GM23338 (cell line): ENCODE data around the gene RFX2. TPM values are rescaled to one million over a fixed set of nuclear protein-coding genes. Genes with fewer than 3 reads are reported as not detected.

Source experiments
- ATAC-seq: fragments of 200-7000 bp; cut with Tn5 transposase; 3 replicates; pipeline ENCODE4 v1.9.1; 2020
- DNase-seq: peaks from one replicate; pipeline ENCODE4 v3.0.0-alpha.2; 2015; ENCODE audit warnings: low spot score
- H2AFZ ChIP-seq: fragments of 200-600 bp; sonication (generic); 2 replicates; pipeline ENCODE4 v1.8.0; 2016; ENCODE audit warnings: antibody characterized with exemption, mild to moderate bottlenecking, moderate library complexity
- H3F3A ChIP-seq: fragments of 200-600 bp; sonication (generic); replicated peaks from 2 replicates; pipeline ENCODE4 v1.8.0; 2017; ENCODE audit warnings: antibody characterized with exemption, mixed run types, low read depth
- H3K27ac ChIP-seq: fragments of 200-600 bp; sonication (generic); 2 replicates; pipeline ENCODE4 v1.6.1; 2016; ENCODE audit warnings: low read depth
- H3K27me3 ChIP-seq: fragments of 200-600 bp; sonication (generic); 2 replicates; pipeline ENCODE4 v1.8.0; 2016; ENCODE audit warnings: mild to moderate bottlenecking, mixed run types, moderate library complexity; ENCODE audit not compliant: insufficient read depth
- H3K36me3 ChIP-seq: fragments of 200-600 bp; sonication (generic); 2 replicates; pipeline ENCODE4 v1.8.0; 2016; ENCODE audit warnings: mild to moderate bottlenecking; ENCODE audit not compliant: insufficient read depth
- H3K4me1 ChIP-seq: fragments of 200-600 bp; sonication (generic); 2 replicates; pipeline ENCODE4 v1.8.0; 2016; ENCODE audit warnings: mild to moderate bottlenecking, moderate library complexity; ENCODE audit not compliant: insufficient read depth
- H3K4me2 ChIP-seq: fragments of 200-600 bp; sonication (generic); 2 replicates; pipeline ENCODE4 v1.7.1; 2017; ENCODE audit warnings: mixed run types
- H3K4me3 ChIP-seq: fragments of 200-600 bp; sonication (generic); 2 replicates; pipeline ENCODE4 v1.6.1; 2016; ENCODE audit warnings: mixed run types
- H3K79me2 ChIP-seq: fragments of 200-600 bp; sonication (generic); replicated peaks from 2 replicates; pipeline ENCODE4 v1.8.0; 2017; ENCODE audit warnings: mild to moderate bottlenecking; ENCODE audit not compliant: insufficient read depth
- H3K9me2 ChIP-seq: fragments of 200-600 bp; sonication (generic); 2 replicates; pipeline ENCODE4 v1.8.0; 2017; ENCODE audit not compliant: insufficient read depth
- H4K20me1 ChIP-seq: fragments of 200-600 bp; sonication (generic); replicated peaks from 2 replicates; pipeline ENCODE4 v1.8.0; 2017; ENCODE audit warnings: mild to moderate bottlenecking; ENCODE audit not compliant: insufficient read depth
- H3K27ac Mint-ChIP-seq: 2 replicates; pipeline ENCODE4 v1.8.0; 2020; ENCODE audit warnings: inconsistent platforms, mild to moderate bottlenecking, moderate library complexity, mixed read lengths
- H3K27me3 Mint-ChIP-seq: 3 replicates; pipeline ENCODE4 v1.8.0; 2022; ENCODE audit warnings: low read depth, mild to moderate bottlenecking, moderate library complexity, mixed read lengths, inconsistent platforms; ENCODE audit not compliant: insufficient read depth, poor library complexity
- H3K36me3 Mint-ChIP-seq: 3 replicates; pipeline ENCODE4 v1.8.0; 2021; ENCODE audit warnings: low read depth, mild to moderate bottlenecking, inconsistent platforms, moderate library complexity, mixed read lengths
- H3K4me1 Mint-ChIP-seq: 3 replicates; pipeline ENCODE4 v1.8.0; 2020; ENCODE audit warnings: mild to moderate bottlenecking, inconsistent platforms, mixed read lengths
- H3K4me3 Mint-ChIP-seq: 3 replicates; pipeline ENCODE4 v1.8.0; 2021; ENCODE audit warnings: moderate library complexity, mild to moderate bottlenecking, inconsistent platforms, mixed read lengths
- H3K9me3 Mint-ChIP-seq: 3 replicates; pipeline ENCODE4 v1.8.0; 2020; ENCODE audit warnings: moderate library complexity, mild to moderate bottlenecking, inconsistent platforms, mixed read lengths
- ETS1 ChIP-seq: IDR thresholded peaks from 2 replicates; pipeline ENCODE4 v1.6.1; 2016; ENCODE audit warnings: antibody characterized with exemption
- EZH2phosphoT487 ChIP-seq: fragments of 200-600 bp; sonication (generic); IDR thresholded peaks from one replicate; pipeline ENCODE4 v1.8.1; 2018; ENCODE audit warnings: antibody characterized with exemption; ENCODE audit not compliant: unreplicated experiment
- POLR2AphosphoS5 ChIP-seq: IDR thresholded peaks from 2 replicates; pipeline ENCODE4 v1.6.1; 2016; ENCODE audit warnings: antibody characterized with exemption, low read depth
- REST ChIP-seq: IDR thresholded peaks from one replicate; pipeline ENCODE4 v1.6.1; 2018; ENCODE audit warnings: antibody characterized with exemption; ENCODE audit not compliant: unreplicated experiment
- STAT1 ChIP-seq: IDR thresholded peaks from one replicate; pipeline ENCODE4 v1.6.1; 2016; ENCODE audit warnings: antibody characterized with exemption; ENCODE audit not compliant: unreplicated experiment
- ZNF114 ChIP-seq: fragments of 250-450 bp; sonication (Bioruptor Pico); IDR thresholded peaks from 2 replicates; pipeline ENCODE4 v1.5.0; 2020; ENCODE audit warnings: mild to moderate bottlenecking, moderate library complexity
- ZNF331 ChIP-seq: fragments of 250-450 bp; sonication (Bioruptor Pico); IDR thresholded peaks from 2 replicates; pipeline ENCODE4 v1.5.0; 2020; ENCODE audit warnings: low read depth, mild to moderate bottlenecking, moderate library complexity
- polyA plus RNA-seq: library from polyadenylated mRNA; unstranded; fragments of >200 nt; fragmentation: Nextera tagmentation; extraction: Ambion mirVana; gene quantifications from 2 replicates; pipeline ENCODE4 v1.2.1, GENCODE V29; 2016
- total RNA-seq: library from RNA; depleted of rRNA; stranded (reverse); fragments of >200 nt; shearing (Covaris generic); gene quantifications from 2 replicates; pipeline ENCODE4 v1.2.3, GENCODE V29; 2014
- TF ChIP-seq, protein P1 (sequence below), 2 experiments: fragments of 200-600 bp in 1 of 2; sonication (generic) in 1 of 2; conservative IDR thresholded peaks; 2 replicates each; pipeline versions ENCODE4 v1.5.1 to v1.6.1; 2016 to 2017; ENCODE audit warnings: antibody characterized with exemption in 2 of 2, low read depth in 2 of 2, mild to moderate bottlenecking in 2 of 2, moderate library complexity in 1 of 2
- TF ChIP-seq, protein P2 (sequence below): fragments of 250-450 bp; sonication (Bioruptor Pico); IDR thresholded peaks from 2 replicates; pipeline ENCODE4 v1.5.0; 2020; ENCODE audit warnings: mild to moderate bottlenecking, moderate library complexity

The RFX2 gene
- total and polyA plus RNA-seq, 2 experiments from 2014 or later: 4.6 to 13.0 TPM

GRCh38 chr19:6156033-6156432 lies 45.7 kb upstream of the RFX2 start (continued):
- TF ChIP-seq REST (no peak), EZH2phosphoT487 (no peak), POLR2AphosphoS5 (no peak), STAT1 (no peak), ZNF114 (CRISPR knock-in tag) (no peak), ZNF331 (CRISPR knock-in tag) (no peak)

GRCh38 chr19:6150289-6150688 lies 40.0 kb upstream of the RFX2 start:
- Histone ChIP-seq H3K4me2 (no peak overlapping the region), H3K36me3 (no peaks in the 10 kb centered on the region; the same call in 1 of the 2 replicates), H3K9me2 (no peaks in the 10 kb centered on the region), H3F3A (no peaks in the 10 kb centered on the region), H3K27ac (no peak overlapping the region), H3K27me3 (no peaks in the 10 kb centered on the region), H4K20me1 (no peaks in the 10 kb centered on the region), H3K4me3 (no peak overlapping the region), H2AFZ (no peak overlapping the region), H3K79me2 (no peaks in the 10 kb centered on the region), H3K4me1 (no peaks in the 10 kb centered on the region)
- Mint-ChIP-seq H3K27ac (no peak overlapping the region), H3K4me3 (no peak overlapping the region), H3K4me1 (no peaks in the 10 kb centered on the region), H3K36me3 (peaks cover 24% of the 10 kb centered on the region), H3K9me3 (peaks cover 84% of the 10 kb centered on the region), H3K27me3 (peaks cover 3% of the 10 kb centered on the region)
- ATAC-seq (no peak), DNase-seq (no peak)
- TF ChIP-seq, protein P1, sequence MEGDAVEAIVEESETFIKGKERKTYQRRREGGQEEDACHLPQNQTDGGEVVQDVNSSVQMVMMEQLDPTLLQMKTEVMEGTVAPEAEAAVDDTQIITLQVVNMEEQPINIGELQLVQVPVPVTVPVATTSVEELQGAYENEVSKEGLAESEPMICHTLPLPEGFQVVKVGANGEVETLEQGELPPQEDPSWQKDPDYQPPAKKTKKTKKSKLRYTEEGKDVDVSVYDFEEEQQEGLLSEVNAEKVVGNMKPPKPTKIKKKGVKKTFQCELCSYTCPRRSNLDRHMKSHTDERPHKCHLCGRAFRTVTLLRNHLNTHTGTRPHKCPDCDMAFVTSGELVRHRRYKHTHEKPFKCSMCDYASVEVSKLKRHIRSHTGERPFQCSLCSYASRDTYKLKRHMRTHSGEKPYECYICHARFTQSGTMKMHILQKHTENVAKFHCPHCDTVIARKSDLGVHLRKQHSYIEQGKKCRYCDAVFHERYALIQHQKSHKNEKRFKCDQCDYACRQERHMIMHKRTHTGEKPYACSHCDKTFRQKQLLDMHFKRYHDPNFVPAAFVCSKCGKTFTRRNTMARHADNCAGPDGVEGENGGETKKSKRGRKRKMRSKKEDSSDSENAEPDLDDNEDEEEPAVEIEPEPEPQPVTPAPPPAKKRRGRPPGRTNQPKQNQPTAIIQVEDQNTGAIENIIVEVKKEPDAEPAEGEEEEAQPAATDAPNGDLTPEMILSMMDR (conservative IDR thresholded peaks at IDR 0.05; ENCODE audit: low read depth in 2 of 2): no peak
- no peak for TF ChIP-seq REST
- no peak for TF ChIP-seq ETS1
- TF ChIP-seq, protein P2, sequence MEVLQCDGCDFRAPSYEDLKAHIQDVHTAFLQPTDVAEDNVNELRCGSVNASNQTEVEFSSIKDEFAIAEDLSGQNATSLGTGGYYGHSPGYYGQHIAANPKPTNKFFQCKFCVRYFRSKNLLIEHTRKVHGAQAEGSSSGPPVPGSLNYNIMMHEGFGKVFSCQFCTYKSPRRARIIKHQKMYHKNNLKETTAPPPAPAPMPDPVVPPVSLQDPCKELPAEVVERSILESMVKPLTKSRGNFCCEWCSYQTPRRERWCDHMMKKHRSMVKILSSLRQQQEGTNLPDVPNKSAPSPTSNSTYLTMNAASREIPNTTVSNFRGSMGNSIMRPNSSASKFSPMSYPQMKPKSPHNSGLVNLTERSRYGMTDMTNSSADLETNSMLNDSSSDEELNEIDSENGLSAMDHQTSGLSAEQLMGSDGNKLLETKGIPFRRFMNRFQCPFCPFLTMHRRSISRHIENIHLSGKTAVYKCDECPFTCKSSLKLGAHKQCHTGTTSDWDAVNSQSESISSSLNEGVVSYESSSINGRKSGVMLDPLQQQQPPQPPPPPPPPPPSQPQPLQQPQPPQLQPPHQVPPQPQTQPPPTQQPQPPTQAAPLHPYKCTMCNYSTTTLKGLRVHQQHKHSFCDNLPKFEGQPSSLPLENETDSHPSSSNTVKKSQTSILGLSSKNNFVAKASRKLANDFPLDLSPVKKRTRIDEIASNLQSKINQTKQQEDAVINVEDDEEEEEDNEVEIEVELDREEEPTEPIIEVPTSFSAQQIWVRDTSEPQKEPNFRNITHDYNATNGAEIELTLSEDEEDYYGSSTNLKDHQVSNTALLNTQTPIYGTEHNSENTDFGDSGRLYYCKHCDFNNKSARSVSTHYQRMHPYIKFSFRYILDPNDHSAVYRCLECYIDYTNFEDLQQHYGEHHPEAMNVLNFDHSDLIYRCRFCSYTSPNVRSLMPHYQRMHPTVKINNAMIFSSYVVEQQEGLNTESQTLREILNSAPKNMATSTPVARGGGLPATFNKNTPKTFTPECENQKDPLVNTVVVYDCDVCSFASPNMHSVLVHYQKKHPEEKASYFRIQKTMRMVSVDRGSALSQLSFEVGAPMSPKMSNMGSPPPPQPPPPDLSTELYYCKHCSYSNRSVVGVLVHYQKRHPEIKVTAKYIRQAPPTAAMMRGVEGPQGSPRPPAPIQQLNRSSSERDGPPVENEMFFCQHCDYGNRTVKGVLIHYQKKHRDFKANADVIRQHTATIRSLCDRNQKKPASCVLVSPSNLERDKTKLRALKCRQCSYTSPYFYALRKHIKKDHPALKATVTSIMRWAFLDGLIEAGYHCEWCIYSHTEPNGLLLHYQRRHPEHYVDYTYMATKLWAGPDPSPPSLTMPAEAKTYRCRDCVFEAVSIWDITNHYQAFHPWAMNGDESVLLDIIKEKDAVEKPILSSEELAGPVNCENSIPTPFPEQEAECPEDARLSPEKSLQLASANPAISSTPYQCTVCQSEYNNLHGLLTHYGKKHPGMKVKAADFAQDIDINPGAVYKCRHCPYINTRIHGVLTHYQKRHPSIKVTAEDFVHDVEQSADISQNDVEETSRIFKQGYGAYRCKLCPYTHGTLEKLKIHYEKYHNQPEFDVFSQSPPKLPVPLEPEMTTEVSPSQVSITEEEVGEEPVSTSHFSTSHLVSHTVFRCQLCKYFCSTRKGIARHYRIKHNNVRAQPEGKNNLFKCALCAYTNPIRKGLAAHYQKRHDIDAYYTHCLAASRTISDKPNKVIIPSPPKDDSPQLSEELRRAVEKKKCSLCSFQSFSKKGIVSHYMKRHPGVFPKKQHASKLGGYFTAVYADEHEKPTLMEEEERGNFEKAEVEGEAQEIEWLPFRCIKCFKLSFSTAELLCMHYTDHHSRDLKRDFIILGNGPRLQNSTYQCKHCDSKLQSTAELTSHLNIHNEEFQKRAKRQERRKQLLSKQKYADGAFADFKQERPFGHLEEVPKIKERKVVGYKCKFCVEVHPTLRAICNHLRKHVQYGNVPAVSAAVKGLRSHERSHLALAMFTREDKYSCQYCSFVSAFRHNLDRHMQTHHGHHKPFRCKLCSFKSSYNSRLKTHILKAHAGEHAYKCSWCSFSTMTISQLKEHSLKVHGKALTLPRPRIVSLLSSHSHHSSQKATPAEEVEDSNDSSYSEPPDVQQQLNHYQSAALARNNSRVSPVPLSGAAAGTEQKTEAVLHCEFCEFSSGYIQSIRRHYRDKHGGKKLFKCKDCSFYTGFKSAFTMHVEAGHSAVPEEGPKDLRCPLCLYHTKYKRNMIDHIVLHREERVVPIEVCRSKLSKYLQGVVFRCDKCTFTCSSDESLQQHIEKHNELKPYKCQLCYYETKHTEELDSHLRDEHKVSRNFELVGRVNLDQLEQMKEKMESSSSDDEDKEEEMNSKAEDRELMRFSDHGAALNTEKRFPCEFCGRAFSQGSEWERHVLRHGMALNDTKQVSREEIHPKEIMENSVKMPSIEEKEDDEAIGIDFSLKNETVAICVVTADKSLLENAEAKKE: no peak
- TF ChIP-seq EZH2phosphoT487: no peak
